GM12891 (cell line): ENCODE results near the gene GRM1.

ENCODE experiments used
- DNase-seq: peaks from one replicate; pipeline ENCODE4 v3.0.0; 2011; ENCODE audit warnings: low spot score; ENCODE audit not compliant: insufficient read length
- FAIRE-seq: peaks from 2 replicates; lab custom pipeline; 2011; peaks lifted over from hg19 to GRCh38; lab: Jason Lieb, UNC
- PAX5 ChIP-seq: IDR thresholded peaks from 2 replicates; pipeline ENCODE4 v1.6.1; 2011; ENCODE audit warnings: low read length, moderate library complexity, mild to moderate bottlenecking; ENCODE audit not compliant: insufficient read depth, severe bottlenecking
- POLR2A ChIP-seq: IDR thresholded peaks from 2 replicates; pipeline ENCODE4 v1.6.1; 2011; ENCODE audit warnings: low read depth, low read length, control low read depth
- POLR2AphosphoS5 ChIP-seq: IDR thresholded peaks from 2 replicates; pipeline ENCODE4 v1.6.1; 2011; ENCODE audit warnings: low read depth, low read length, control low read depth
- POU2F2 ChIP-seq: IDR thresholded peaks from 2 replicates; pipeline ENCODE4 v1.6.1; 2011; ENCODE audit warnings: low read depth, mild to moderate bottlenecking, control low read depth, low read length, moderate library complexity
- SPI1 ChIP-seq: IDR thresholded peaks from 2 replicates; pipeline ENCODE4 v1.6.1; 2011; ENCODE audit warnings: low read depth, low read length, control low read depth
- TAF1 ChIP-seq: IDR thresholded peaks from 2 replicates; pipeline ENCODE4 v1.6.1; 2011; ENCODE audit warnings: low read depth, low read length, control low read depth

Gene GRM1

GRCh38 chr6:146357578-146358430 is 328.9 kb downstream of the GRM1 start:
- DNase-seq (no peak), FAIRE-seq (no peak)
- TF ChIP-seq POLR2AphosphoS5: no peak
- no peak for TF ChIP-seq POLR2A
- TF ChIP-seq SPI1: no peak
- TF ChIP-seq PAX5: no peak

DNA sequence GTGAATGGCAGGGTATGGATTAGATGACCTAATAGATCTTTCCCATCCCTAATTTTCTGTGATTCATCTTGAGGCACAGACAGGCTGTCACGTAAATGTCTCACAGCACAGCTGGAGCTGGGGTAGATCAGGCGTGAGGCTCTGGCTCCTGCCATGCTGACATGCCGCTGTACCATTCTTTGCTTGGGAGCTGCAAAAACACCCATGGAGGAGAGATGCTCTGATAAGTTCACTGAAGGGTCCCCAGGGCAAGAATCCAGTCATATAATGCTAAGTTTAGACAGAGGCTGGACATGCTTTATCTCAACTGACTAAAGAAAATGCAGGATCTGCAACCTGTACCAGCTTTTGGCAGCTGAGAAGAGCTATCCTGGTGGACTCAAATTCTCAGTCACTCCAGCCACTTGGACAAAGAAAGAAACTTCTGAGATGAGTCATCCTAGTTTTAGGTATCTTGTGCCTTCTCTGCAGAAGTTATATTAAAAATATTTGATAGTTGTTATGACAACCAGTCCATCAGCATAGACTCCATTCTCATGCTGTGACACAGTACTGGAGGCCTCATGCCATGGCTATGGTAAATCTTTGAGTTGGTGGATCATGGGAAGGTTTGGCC is 329.7 kb downstream of the GRM1 start:
- DNase-seq (no peak), FAIRE-seq (no peak)
- TF ChIP-seq PAX5: no peak
- TF ChIP-seq SPI1: no peak
- no peak for TF ChIP-seq POLR2AphosphoS5
- TF ChIP-seq TAF1: no peak
- TF ChIP-seq POLR2A: no peak
- no peak for TF ChIP-seq POU2F2

GRCh38 chr6:146359131-146359530 is 330.3 kb downstream of the GRM1 start:
- FAIRE-seq (no peak), DNase-seq (no peak)

GRCh38 chr6:146361128-146361924 is 332.5 kb downstream of the GRM1 start:
- DNase-seq (no peak), FAIRE-seq (no peak)
- no peak for TF ChIP-seq SPI1
- no peak for TF ChIP-seq PAX5
- no peak for TF ChIP-seq TAF1
- TF ChIP-seq POLR2A: no peak
- no peak for TF ChIP-seq POU2F2
- no peak for TF ChIP-seq POLR2AphosphoS5

More at GRCh38 chr6:146359131-146359530, 330.3 kb downstream of the GRM1 start:
- TF ChIP-seq TAF1 (no peak), SPI1 (no peak), POLR2AphosphoS5 (no peak), PAX5 (no peak), POLR2A (no peak), POU2F2 (no peak)

- FAIRE-seq (no peak), DNase-seq (no peak)
- no peak for TF ChIP-seq TAF1
- no peak for TF ChIP-seq SPI1
- TF ChIP-seq POLR2A: no peak
- TF ChIP-seq POLR2AphosphoS5: no peak
- TF ChIP-seq PAX5: no peak
- TF ChIP-seq POU2F2: no peak
Measured at GRCh38 chr6:146363838-146364607, 335.2 kb downstream of the GRM1 start.

- no peak for FAIRE-seq
- DNase-seq: no peak
- no peak for TF ChIP-seq TAF1
- TF ChIP-seq POLR2AphosphoS5: no peak
- no peak for TF ChIP-seq POLR2A
- TF ChIP-seq PAX5: no peak
- no peak for TF ChIP-seq SPI1
- no peak for TF ChIP-seq POU2F2
Measured at GRCh38 chr6:146364816-146365594, 336.1 kb downstream of the GRM1 start.

GRCh38 chr6:146367061-146367460 is 338.2 kb downstream of the GRM1 start:
- no peak for TF ChIP-seq POLR2A
- no peak for TF ChIP-seq PAX5
- TF ChIP-seq SPI1: no peak
- TF ChIP-seq TAF1: no peak
- TF ChIP-seq POU2F2: no peak
- no peak for TF ChIP-seq POLR2AphosphoS5
- DNase-seq: no peak
- no peak for FAIRE-seq

- DNase-seq (no peak), FAIRE-seq (no peak)
- TF ChIP-seq POLR2AphosphoS5: no peak
- no peak for TF ChIP-seq POU2F2
- no peak for TF ChIP-seq POLR2A
- TF ChIP-seq PAX5: no peak
- TF ChIP-seq TAF1: no peak
- no peak for TF ChIP-seq SPI1
Measured at GRCh38 chr6:146369866-146370265, 341.0 kb downstream of the GRM1 start.
